Measurements from ENCODE around the gene ABCC5.
"Not testable (repeated sequence)": the region's sequence is repeated elsewhere in the genome, so short reads cannot be mapped to it uniquely, and the experiment has no call there.

Gene ABCC5

DNA sequence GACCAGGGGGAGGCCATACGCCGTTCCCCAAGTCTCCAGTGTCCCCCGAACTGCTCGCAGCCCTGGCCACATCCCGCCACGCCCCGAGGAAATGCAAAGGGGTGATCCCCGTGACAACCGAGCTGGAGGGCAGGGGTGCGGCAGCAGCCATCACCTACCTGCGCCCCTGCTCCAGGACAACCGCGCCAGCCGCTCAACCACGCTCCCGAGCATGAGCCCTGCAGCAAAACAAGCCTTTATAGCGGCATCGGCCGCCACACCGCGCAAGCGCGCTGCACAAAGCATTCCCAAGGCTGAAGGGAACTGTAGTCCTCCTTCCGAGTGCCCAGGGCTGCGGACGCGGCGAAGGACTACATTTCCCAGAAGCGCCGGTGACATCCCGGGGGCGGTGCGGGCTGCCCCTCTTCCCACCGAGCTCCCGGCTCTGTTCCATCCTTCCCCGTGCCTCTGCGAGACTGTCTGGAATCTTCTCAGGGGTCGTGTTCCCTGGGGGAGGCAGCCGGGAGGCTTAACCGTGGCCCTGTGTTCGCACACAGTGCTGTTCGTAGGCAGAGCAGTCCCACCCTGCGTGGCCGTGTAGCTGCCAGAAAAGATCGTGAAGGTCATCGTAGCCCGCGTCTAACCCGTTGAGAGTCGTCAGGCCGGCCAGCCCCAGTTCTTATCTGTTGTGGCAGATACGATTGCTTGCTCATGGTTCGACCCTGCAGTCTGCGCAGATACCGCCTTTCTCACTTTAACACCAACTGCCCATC, at the start of gene ABCC5:
Gene ABCC5 (minus strand): TSS at position 213 of the 752 bp plus-strand sequence. CDS start 3,492 bp downstream, outside the sequence.
- DNase-seq (ENCODE audit: low read depth in 2 of 2), result peak; percentile 84 to 86

DNA sequence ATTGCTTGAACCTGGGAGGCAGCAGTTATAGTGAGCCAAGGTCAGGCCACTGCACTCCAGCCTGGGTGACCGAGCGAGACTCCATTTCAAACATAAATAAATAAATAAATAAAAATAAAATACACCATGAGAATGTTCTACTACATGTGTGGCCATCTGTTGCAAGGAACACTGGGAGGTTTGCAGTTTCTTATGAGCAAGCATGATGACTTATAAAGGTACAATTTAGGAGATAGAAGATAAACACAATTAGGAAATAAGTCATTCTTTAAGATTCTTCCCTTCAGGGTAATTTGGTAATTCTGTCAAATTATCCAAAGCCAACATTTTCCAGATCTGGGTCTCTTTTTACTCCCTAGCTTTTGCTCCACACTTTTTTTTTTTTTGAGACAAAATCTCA, 48.5 kb upstream of the ABCC5 start:
- DNase-seq (ENCODE audit: low read depth in 2 of 2), result no peak

DNA sequence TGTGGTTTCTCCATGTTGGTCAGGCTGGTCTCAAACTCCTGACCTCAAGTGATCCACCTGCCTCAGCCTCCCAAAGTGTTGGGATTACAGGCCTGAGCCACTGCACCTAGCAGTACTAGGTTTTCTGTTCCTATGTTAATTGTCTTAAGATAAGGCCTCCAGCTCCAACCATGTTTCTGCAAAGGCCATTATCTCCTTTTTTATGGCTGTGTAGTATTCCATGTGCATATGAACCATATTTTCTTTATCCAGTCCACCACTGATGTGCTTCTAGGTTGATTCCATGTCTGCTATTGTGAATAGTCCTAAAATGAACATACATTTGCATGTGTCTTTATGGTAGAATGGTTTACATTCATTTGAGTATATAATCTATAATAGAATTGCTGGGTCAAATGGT, 45.0 kb upstream of the ABCC5 start:
- DNase-seq (ENCODE audit: low read depth in 2 of 2), result no peak

- no peak for DNase-seq (ENCODE audit: low read depth in 2 of 2)
Observed at GRCh38 chr3:184059424-184059823, 41.7 kb upstream of the ABCC5 start.

DNA sequence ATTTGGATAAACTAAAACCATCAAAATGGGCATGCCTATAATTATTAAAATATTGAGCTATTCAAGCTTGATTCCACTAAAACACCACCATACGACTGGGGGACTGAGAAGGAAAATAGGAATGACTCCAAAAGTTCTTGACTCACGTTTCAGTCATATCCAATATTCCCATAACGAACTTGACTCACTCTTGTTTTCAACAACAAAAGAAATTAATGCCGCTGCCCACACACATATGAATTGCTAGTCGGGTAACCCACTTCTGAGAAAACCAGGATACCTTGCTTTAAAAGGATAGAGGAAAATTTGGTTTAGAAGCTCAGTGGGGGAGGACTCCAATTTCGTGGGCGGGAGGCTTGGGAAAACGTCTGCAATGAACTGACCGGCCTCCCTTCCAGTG, 40.3 kb upstream of the ABCC5 start:
- DNase-seq (ENCODE audit: low read depth in 2 of 2), result peak; percentile 25 to 27

DNA sequence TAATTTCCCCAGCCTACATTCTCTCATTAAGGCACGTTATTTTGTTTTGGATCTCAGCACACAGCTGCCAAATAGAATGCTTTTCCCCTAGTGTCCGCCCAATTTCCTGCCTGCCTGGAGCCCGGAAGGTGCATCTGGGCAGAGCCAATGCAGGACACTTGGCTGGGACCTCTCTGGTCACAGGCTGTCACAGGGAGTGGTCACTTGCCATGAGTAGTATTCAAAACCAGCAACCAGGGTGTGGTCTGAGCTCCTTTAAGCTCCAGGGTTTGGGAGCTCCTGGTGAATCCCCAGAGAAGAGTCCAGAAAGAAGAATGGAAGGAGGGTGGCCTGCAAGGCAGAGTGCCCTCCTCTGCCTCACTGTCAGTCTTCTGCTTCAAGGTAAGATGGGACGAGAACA, 35.1 kb upstream of the ABCC5 start, which contains the start of gene HTR3C:
Gene HTR3C (plus strand): TSS at position 281 of the 400 bp plus-strand sequence. CDS start 34 bp downstream, at position 315.
- DNase-seq (ENCODE audit: low read depth in 2 of 2), result no peak

GRCh38 chr3:184050217-184050847, 32.6 kb upstream of the ABCC5 start:
- no peak for DNase-seq (ENCODE audit: low read depth in 2 of 2)

DNA sequence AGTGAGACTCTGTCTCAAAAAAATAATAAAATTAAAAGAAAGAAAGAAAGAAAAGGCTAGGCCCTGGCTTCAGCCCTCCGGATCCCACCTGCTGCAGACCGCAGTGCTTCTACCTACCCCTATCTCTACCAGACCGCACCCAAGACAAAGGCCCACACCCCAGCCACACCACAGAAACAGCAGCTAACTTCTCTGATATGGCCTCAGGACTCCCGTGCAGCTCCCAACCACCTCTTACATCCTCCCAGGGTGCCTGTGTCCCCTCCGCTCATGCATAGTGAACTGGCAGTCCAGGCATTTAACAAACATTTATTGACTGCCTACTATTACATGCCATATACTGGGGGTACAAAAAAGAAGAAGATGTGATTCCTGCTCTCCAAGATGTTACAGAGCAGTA, 28.3 kb upstream of the ABCC5 start:
- DNase-seq (ENCODE audit: low read depth in 2 of 2), result no peak

DNA sequence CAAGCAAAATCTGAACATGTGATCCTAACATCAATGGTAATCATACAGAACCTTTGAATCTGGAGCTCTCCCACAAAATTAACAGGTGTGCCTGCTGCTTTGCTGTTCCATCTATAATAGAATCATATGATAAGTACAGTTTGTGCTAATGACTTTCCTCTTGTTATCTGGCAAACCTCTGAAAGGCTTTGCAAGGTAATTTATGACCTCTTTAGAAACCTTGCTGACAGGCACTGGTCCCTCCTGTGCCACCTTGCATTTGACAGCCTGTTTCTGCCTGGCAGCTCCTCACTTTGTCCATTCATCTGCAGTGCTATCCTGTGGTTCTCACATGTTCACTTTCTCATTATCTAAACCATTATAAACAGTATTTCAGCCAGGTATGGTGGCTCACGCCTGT, 24.9 kb upstream of the ABCC5 start:
- no peak for DNase-seq (ENCODE audit: low read depth in 2 of 2)

GRCh38 chr3:184040010-184040409, 22.3 kb upstream of the ABCC5 start:
- DNase-seq (ENCODE audit: low read depth in 2 of 2), result no peak

DNA sequence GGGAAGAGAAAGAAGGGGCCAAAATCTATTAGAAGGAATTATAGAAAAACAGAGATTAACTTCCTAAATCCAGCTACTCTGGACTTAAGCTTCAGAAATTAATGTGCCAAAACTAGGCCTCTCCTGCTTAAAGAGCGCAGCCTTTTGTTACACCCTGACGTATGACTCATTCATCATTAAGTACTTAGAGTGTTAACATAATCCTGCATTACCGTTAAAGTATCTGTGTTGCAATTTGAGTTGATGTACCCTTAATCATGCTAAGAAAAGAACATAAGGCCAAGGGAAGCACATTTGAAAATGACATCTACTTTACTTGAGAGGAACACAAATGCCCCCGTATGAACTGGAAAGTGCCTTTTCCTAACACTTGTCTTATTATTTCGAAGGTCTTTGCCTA, 21.7 kb upstream of the ABCC5 start:
- DNase-seq (ENCODE audit: low read depth in 2 of 2), result no peak

DNA sequence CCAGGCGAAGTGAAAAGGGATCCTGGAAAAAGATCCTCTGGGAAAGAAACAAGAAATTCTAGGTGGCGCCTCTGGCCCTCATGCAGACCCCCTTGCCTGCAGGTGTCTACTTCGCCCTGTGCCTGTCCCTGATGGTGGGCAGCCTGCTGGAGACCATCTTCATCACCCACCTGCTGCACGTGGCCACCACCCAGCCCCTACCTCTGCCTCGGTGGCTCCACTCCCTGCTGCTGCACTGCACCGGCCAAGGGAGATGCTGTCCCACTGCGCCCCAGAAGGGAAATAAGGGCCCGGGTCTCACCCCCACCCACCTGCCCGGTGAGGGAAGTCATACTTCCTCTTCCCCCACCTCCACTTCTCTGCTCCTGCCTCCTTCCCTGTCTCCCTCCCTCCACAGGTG, 20.6 kb upstream of the ABCC5 start:
- DNase-seq (ENCODE audit: low read depth in 2 of 2), result not testable (repeated sequence)

- DNase-seq (ENCODE audit: low read depth in 2 of 2), result no peak
Observed at GRCh38 chr3:184037816-184038215, 20.1 kb upstream of the ABCC5 start.

DNA sequence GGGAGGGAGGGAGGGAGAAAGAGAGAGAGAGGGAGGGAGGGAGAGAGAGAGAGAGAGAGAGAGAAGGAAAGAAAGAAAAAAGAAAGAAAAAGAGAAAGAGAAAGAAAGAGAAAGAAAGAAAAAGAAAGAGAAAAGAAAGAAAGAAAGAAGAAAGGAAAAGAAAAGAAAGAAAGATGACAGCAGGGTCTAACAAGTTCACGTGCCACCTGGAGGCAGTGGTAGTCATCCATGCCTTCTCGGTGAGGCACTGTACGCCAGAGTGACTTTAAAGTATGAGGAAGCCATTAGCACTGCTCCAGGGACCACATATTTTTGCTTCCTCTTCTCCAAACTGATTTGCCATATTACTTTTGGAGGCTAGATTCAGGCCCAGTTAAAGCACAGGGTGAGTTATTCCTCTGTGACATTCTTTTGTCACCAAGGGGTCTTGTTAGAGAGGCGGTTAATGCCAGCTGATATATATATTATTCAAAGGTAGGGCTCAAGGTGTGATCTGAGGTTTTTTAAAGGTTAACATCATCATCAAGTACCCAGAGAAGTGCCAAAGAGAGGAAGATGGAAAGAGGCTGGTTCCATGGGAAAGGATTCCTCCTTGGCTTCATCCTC, 13.6 kb upstream of the ABCC5 start, which contains the start of gene HTR3D:
Gene HTR3D (plus strand): TSS at position 556 of the 606 bp plus-strand sequence. CDS start 0 bp downstream, at position 556.
- no peak for DNase-seq (ENCODE audit: low read depth in 2 of 2)

GRCh38 chr3:184030536-184030935, 12.9 kb upstream of the ABCC5 start:
- DNase-seq (ENCODE audit: low read depth in 2 of 2), result no peak

- DNase-seq (ENCODE audit: low read depth in 2 of 2), result no peak
Observed at GRCh38 chr3:184029443-184029842, 11.8 kb upstream of the ABCC5 start.

- not testable (repeated sequence) for DNase-seq (ENCODE audit: low read depth in 2 of 2)
Observed at GRCh38 chr3:184028275-184028890, 10.7 kb upstream of the ABCC5 start.

DNA sequence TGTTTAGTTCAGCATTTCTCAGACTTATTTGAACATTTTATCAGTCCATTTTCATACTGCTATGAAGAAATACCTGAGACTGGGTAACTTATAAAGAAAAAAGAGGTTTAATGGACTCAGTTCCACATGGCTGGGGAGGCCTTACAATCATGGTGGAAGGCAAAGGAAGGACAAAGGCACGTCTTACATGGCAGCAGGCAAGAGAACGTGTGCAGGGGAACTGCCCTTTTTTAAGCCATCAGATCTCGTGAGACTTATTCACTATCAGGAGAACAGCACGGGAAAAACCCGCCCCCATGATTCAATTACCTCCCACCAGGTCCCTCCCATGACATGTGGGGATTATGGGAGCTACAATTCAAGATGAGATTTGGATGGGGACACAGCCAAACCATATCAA, 7.6 kb upstream of the ABCC5 start:
- DNase-seq (ENCODE audit: low read depth in 2 of 2), result not testable (repeated sequence)

- no peak for DNase-seq (ENCODE audit: low read depth in 2 of 2)
Observed at GRCh38 chr3:184022323-184022722, 4.6 kb upstream of the ABCC5 start.

DNA sequence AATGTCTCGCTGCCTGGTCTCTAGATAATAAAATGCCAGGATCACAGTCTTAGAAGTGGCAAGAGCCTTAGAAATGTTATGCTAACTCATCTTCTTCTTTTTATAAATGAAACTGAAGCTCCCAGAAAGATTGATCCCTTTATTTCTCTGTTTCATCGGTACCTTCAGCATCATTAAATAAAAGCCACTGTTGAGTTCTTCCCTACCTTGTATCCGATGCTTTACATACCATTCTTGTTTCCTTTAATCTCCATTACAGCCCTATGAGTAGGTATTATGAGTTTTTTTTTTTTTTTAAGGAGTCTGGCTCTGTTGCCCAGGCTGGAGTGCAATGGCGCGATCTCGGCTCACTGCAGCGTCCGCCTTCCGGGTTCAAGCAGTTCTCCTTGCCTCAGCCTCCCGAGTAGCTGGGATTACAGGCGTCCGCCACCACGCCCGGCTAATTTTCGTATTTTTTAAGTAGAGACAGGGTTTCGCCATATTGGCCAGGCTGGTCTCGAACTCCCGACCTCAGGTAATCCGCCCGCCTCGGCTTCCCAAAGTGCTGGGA, 815 bp upstream of the ABCC5 start:
- no peak for DNase-seq (ENCODE audit: low read depth in 2 of 2)

DNA sequence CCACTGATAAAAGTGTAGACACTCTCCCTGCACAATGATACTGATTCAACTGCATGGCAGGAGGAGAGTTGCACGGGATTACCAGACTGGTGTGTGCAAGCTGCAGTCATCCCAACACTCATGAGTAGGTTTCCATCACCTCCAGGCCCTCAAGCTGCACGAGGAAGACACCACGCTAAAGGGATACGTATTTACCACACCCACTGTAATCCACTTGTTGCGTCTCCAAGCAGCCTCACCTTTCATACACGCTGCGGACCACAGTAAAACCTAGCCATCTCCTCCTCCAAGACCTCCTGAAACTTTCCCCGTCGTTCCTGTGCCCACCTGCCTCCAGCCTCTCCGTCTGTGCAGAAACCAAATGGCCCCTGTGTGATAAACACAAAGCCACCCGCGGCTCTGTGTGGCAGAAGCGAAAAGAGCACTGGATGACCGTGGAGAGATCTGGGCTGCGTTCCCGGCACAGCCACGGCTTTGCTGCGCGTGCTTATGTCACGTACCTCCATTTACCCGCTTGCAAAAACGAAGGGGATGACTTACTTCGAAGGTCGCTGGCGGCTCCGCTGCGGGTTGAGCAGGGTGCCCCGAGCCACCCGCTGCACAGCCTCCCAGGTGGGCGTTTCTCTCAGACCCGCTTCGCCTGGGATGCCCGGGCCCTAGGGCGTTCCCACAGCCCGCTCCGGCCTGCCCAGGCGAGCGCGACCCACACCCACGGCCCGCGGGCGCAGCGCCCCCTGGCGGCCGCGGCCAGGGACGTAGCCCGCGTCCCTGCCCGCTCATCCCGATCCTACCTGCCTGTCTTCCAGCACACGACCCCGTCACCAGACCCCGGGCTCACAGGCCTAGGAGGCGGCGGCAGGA, 643 bp downstream of the ABCC5 start:
- DNase-seq (ENCODE audit: low read depth in 2 of 2), result peak; percentile 16 to 26
